Stimulated activated CD8-positive, alpha-beta memory T cell treated with anti-CD3 and anti-CD28 coated beads, Interleukin-15, amount 100 ng/mL, for 24 hours (primary cell): ENCODE measurements around the gene FOXJ1.
"Not testable (repeated sequence)": the region's sequence is repeated elsewhere in the genome, so short reads cannot be mapped to it uniquely, and the experiment has no call there.

ENCODE experiments used
- DNase-seq: peaks from one replicate; pipeline ENCODE4 v3.0.0-alpha.2; 2020; ENCODE audit warnings: low read depth

FOXJ1 gene, protein sequence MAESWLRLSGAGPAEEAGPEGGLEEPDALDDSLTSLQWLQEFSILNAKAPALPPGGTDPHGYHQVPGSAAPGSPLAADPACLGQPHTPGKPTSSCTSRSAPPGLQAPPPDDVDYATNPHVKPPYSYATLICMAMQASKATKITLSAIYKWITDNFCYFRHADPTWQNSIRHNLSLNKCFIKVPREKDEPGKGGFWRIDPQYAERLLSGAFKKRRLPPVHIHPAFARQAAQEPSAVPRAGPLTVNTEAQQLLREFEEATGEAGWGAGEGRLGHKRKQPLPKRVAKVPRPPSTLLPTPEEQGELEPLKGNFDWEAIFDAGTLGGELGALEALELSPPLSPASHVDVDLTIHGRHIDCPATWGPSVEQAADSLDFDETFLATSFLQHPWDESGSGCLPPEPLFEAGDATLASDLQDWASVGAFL

DNA sequence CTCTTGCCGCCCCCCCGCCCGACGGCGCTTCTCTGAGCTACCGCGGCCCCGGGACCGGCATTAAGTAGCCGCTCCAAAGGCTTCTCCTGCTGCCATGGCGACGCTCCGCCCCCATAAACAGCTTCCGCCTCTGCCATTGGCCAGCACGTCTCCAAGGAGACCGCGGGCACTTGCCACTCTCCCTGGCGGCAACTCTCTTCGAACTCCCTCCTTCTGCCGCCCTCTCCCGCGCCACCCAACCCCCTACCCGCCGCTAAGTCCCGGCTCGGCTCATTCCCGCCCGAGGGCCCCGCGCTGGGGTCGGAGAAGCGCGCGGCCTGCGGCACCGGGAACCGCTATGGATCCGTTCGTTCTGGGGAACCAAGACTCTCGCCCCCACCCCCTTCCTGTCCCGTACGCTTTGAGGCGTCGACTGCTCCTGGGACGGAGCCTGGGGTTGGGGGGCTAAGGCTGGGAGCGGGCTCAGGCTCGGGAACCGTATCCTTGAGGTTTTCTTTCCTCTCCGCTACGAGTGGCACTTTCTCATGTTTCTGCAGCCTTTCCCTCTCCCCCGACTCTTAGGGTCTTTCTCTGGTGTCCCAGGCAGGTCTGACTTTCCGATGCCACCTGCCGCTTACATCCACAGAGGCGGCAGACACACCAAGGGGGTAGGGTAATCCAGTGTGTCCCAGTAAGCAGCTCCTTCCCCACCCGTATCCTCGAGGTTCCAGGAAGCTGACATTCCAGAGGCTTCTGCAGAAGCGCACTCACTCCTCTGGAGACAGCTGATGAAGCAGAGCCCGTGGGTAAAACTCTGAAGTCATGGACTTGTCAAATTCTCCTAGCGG is at the start of gene FOXJ1:
TSS of gene FOXJ1 (minus strand) at position 34 of the 827 bp plus-strand sequence. CDS start 850 bp downstream, outside the sequence.
- DNase-seq: peak; percentile 84

DNA sequence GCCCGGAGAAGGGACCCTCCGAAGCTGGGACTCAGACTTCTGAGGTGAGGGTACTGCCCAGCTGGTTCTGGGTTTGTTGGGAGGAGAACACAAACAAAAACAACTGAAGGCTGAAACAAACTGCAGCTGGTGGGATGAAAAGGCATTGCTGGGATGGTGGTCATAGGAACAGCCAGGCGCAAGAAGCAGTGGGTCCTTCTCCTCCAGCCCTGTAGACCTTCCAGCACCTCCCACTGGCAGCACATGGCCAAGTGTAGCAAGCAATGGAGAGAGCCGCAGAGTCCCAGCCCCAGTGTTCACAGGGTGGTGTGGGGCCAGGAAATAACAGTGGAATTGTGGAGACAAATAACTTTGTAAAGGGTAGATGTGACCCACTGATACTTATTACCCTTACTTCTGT is 48.7 kb upstream of the FOXJ1 start:
- no peak for DNase-seq

DNA sequence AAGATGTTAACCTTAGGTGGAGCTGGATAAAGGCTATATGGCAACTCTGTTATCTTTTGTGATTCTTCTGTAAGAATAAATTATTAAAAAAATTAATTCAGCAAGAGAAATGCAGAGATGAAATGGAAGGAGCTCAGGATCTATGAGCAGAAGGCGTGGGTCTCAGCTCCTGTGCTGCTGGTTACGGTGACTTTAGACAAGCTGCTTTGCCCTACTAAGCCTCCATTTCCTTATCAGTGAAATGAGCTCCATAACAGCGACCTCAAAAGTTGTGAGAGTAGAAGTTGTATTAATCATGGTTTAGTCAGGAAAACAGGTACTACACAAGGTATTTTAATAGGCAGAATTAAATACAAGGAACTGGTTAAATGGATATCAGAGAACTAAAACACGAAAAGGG is 48.2 kb upstream of the FOXJ1 start:
- no peak for DNase-seq

DNA sequence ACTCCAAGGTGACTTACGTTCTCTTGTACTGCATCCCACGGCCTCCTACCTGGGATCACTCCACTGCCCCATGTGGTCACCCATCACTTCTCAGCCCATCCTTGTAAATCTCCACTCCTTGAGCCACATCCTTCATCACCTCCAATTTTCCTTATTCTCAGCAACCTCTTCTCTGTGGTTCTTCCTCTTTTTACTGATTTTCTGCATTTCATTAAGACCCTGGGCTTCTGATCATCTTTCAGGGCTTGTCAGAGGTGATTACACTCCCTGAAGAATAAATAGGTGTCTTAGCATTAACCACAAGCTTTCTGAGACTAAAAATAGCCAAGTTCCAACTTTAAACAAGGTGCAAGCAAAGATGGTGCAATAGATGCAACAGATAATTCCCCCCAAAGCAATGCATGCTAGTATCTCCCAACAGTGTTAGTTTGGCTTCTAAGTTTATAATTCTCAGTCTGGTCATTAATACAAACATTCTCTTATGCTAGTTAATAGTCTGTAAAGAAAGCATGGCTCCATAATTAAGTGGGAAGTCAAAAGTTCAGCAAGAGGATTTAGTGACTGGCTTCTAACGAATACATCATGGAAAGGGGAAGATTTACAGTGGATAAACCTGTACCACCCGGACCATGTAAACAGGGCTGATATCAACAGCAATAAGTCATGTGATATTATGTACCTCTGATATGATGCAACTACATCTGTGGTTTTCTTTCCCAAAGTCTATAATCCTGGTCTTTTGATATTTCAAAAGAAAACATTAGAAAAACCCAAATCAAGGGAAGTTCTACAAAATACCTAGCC is 47.4 kb upstream of the FOXJ1 start:
- DNase-seq: no peak

DNA sequence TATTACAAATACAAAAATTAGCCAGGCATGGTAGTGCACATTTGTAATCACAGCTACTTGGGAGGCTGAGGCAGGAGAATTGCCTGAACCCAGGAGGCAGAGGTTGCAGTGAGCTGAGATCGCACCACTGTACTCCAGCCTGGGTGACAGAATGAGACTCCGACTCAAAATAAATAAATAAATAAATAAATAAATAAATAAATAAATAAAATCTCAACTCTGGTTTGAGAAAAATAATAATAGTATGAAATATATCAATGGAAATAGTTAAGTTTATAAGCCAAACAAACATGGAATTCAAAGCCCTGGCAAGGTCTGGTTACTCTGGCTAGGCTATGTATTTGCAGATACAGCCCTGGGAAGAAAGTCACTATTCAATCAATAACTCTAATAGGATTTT is 45.7 kb upstream of the FOXJ1 start:
- not testable (repeated sequence) for DNase-seq

DNA sequence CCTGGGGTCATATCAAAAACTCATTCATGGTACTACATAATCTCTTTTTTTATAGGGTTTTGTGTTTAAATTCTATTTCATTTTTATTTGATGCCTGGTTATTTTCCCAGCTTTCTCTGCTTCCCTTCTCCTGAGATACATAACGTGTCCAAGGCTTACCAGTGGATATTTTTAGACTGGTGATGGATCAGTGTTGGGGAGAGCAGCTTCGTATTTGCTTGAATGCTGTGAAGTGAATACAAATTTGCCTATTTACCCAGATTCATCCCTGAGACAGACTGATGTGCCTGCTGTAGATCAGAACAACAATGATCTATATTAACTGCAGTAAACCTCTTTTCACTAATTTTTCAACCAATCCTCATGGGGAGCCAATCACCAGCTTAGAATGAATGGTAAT is 43.2 kb upstream of the FOXJ1 start:
- DNase-seq: no peak

DNA sequence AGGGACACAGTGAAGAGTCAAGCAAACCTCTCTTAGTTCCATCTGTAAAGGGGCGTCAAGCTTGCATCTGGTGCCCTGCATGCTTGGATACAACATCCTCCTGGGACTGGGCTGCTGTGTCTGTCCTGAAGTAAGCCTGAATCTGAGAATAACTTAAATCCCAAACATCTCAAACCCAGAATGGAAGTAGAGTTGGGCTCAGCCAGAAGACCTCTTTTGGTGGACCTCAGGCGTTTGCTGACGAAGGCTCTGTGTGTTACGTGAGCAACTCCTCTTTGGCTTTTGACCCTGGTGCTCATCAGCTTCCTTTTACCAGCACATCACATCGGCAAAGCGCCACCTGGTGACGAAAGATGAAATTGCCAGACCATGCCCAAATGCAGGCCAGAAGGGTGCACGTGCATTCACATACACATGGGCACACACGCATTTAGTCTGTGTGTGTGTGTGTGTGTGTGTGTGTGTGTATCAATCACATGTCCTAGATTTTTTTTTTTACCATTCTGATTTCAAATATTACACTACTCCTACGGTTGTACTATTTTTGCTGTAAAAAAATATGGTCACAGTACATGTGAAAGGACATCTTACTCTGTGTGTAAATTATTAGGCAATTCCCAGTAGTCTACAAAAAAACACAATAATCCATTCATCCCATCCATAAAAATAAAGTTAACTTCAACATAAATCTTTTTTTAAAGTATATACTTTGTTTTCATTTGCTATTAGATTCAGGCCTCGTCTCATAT is 41.1 kb upstream of the FOXJ1 start:
- peak; percentile 84 for DNase-seq

DNA sequence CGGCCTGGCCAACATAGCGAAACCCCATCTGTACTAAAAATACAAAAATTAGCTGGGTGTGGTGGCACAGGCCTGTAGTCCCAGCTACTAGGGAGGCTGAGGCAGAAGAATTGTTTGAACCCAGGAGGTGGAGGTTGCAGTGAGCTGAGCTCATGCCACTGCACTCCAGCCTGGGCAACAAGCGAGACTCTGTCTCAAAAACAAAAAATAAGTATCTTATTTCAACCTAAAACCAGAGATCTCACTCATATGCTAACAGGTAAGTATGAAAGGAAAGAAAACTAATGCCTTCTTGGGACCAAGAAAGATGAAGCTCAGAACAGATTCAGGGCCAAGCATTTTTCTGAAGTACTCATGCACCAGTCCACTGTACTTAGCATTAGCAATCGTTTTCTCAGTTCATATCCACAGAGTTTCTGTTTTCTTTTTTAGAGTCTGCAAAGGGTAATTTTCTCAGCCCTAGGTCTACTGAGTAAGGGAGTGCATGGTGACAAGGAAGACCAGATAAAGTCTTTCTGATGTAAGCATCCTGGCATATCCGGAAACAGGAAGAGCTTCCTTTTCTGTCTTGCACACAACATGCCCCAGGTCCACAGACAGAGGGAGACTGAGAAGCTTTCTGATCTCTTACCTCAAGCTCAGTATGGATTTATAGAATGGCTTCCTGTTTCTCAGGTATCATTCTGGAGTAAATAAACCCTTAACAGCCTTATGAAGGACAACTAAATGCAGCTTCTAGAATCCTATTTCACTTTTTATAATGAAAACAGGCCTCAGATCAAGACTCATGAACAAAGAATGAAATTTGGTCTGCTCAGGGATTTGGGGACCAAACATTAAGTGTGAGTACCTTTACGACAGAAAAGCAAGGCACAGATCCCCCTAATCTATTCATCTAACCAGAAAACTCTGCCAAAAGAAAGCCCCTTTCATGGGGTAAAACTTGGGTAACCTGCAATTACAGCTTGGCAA is 38.7 kb upstream of the FOXJ1 start:
- no peak for DNase-seq

DNA sequence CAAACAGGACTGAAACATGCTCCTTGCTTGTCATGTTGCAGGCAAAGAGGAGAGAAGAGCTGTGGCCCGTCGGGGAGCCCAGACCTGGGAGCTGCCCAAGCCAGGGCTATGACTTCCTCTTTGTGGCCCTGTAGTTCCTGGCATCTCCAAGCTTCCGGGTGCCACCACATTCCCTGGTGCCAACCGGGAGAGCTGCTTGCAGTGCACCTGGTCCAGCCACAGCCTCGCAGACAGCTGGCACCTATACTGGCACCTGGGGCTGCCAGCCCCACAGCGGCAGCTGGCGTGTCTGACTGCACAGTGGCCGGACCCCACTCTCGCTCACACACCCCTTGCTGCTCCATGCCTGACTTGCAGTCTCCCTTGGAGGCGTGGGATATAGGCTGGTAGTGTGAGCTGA is 37.1 kb upstream of the FOXJ1 start:
- DNase-seq: no peak

DNA sequence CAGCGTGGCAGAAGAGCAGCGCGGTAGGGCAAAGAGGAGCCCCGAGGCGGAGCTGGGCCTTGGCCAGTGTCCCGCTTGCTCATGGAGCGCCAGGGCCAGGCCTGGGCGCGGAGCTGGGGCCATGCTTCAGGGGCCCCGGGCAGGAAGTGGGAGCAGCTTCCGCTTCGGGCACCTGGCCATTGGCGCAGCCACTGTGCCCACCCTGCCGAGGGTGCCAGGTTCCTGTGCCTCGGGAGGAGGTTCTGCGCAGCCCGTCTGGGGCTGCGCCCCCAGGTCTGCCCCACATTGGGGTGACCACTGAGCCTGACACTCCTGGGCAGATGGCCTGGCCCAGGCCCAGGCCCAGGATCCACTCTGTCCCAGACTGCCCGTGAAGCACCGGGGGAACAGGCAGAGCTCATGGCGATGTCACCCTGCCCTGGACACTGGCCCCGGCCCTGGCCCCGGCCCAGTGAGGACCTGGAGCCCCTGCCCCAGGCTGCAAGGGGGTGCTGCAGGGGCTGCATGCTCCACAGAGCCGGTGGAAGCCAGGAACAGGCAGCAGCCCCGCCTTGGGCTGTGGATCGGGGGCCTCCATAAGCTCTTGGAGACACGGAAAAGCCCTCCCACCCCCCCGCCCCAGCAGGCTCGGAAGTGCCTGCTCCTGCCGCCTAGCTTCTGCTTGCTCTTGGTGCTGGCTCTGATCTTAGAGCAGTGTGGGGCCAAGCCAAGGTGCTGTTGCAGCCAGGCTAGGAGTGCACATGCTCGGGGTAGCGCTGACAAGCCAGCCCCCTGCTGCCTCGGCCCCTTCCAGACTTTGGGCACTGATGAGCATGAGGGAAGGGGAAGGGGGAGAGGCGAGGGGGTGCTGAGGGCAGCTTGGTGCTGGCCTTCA is 35.9 kb upstream of the FOXJ1 start:
- no peak for DNase-seq

DNA sequence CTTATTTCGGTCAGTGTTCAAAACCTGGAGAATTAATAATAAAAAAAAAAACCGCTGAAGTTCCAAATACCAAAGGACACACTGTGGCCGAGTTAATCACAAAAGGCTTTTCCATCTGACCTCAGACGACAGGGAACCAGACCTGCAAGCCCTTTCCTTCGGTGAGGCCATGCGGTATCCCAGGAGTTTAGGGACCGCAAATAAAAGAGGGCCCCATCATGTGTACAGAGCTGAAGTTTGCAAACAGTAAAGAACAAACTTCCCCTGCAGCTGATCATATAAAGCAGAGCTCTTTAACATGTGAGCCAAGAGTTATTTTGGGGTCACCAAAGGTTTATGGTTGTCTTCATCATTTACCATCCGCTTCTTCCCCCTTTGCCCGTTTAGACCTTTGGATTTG is 33.0 kb upstream of the FOXJ1 start:
- no peak for DNase-seq

DNA sequence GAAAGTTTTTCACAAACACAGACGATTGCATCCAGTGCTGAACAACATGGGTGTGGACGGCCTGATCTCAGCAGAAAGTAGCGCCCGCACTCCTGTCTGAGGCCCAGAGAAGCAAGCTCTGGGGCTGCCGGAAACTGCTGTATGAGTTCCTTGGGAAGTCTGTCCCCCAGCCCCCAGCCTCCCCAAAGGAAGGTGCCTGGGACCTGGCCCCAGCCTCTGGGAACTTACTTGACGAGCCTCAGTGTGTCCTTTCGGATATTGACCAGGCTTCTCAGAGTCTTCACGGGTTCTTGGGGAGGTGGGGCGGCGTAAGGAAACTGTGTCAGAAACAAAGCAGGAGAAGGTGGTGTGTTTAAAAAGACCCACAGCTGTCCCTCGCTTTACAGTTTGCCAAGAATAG is 32.4 kb upstream of the FOXJ1 start:
- DNase-seq: no peak

DNA sequence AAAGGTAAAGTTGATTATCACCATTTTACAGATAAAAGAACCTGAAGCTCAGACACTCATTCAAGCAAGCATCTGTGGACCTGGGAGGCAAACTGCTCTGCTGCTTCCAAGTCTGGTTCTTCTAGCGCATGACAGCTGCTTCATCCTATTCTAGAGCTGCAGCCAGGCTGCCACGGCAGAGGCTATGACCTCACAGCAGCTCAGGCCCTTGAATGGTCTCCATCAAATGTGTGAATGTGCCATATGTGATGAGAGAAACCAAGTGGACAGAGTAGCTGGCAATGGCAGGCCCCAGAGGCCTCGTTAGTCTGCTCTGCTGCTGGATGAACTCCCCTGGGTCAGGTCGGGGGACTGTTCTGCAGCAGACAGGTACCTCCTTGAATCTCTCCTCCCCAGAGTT is 30.7 kb upstream of the FOXJ1 start:
- no peak for DNase-seq

DNA sequence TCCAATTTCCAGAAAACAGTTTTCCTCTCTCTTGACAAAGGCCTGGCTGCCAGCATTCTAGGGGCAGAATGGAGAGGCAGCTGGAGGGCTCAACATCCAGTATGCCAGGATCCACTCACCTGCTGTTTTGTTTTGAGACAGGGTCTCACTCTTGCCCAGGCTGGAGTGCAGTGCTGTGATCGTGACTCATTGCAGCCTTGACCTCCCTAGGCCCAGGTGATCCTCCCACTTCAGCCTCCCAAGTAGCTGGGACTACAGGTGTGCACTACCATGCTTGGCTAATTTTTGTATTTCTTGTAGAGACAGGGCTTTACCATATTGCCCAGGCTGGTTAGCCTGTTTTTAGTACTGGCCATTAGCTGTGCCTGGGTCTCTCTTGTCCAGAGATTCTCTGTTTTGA is 29.1 kb upstream of the FOXJ1 start:
- no peak for DNase-seq

DNA sequence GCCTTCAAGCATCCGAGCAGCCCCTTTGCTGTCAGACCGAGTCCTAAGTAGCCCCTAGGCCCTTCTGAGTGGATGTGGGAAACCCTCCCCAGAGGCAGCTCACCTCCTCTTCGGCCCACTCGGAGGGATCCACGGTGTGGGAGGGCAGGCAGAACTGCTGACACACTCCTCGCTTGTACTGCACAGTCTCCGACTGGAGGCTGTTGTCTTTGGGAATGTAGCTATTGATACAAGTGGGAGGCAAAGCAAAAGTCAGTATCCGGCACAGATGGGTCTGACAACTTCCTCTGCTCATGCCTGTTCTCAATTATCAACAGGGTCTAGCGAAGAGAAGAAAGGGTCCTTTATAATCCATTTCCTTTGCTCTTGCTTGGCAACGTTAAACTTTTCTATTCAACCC is 25.9 kb upstream of the FOXJ1 start:
- no peak for DNase-seq

DNA sequence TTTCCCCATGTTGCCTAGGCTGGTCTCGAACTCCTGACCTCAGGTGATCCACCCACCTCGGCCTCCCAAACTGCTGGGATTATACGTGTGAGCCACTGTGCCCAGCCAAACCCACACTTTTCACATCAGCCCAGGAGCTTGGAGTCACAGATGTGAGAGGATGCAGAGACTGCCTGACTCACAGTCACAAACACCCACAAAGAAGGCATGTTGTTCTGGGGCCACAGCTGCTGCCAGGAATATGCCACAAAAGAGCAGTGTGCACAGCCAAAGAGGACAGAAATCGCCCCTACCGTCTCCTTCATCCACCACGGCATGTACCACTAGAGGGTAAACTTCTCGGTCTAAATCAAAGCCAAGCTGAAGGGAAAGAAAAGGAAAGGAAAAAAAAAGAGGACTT is 25.1 kb upstream of the FOXJ1 start:
- no peak for DNase-seq

DNA sequence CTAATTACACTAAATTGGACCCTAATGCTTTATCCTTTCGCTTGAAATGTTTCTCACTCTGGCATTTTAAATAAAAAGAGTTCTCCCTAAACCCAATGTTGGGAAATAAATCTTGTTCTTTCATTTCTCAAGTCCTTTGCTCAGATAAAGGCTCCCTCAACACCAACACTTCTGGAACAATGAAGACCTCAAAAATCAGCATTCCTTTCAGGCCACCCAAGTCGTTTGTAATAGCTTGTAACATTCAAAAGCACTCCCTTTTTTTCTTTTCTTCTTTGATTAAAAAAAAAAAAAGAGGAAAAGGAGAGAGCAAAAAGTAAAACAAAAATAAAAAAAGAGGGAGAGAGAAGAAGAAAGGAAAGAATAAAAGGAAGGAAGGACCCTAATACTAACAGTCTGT is 23.3 kb upstream of the FOXJ1 start:
- no peak for DNase-seq

DNA sequence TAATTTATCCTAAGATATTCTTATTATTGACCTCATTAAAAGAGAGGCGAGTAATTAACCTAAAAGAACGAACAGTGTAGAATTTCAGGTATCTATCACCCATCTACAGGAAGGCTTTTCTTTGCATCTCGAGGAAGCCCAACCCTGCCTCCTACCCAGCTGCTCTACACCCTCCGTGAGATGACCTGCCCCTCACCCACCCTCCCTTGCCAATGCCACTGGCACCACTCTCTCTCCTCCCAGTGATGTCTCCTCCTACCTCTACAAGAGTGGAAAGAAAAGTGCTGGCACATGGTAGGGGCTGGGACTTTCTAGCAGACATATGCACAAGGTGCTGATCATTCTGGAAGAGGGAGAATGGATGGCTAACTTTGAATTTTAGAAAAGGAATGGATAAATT is 22.9 kb upstream of the FOXJ1 start:
- DNase-seq: no peak

DNA sequence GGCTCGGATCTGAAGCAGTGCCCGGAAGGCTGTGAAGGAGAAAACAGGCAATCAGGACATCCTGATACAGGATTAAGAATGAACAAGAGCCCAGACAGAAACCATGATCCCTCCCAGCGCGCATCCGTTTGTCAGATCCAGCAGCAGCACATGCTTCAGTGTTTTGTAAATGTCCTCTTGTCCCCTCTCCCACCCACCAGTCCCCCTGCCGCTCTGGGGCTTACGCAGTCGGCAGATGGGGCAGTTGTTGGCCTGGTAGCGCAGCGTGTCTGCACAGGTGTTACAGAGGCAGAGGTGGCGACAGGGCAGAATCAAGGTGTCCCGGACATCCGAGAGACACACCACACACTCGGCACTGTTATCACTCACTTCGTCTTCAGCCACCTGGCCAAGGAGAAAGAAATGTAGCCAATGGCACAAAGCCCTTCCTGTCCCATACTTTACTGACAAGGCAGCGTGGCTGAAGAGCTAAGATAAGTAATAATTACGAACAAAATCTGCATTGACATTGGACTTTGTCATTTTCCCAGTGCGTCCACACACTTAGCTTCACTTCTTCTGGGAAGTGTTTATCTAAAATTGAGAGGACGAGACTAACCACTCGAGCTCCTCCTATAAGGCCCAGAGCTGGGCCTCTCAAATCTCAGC is 20.7 kb upstream of the FOXJ1 start:
- DNase-seq: no peak
